Uterus (tissue), 2 donors: ENCODE measurements around the gene MAN2A2.

Experiments used
- POLR2A ChIP-seq, 2 donors: fragments of 450-650 bp; IDR thresholded peaks; one replicate each; pipeline ENCODE4 v1.6.1; 2016; ENCODE audit warnings: antibody characterized with exemption in 2 of 2, mild to moderate bottlenecking in 1 of 2, moderate library complexity in 1 of 2
- TF ChIP-seq, protein P1 (sequence below), 4 experiments: fragments of 200-600 bp in 2 of 4; fragments of 450-650 bp in 2 of 4; sonication (generic) in 2 of 4; IDR thresholded peaks; one replicate each; pipeline ENCODE4 v1.5.1; 2016 to 2019; ENCODE audit warnings: antibody characterized with exemption in 4 of 4, mild to moderate bottlenecking in 2 of 4, moderate library complexity in 1 of 4

DNA sequence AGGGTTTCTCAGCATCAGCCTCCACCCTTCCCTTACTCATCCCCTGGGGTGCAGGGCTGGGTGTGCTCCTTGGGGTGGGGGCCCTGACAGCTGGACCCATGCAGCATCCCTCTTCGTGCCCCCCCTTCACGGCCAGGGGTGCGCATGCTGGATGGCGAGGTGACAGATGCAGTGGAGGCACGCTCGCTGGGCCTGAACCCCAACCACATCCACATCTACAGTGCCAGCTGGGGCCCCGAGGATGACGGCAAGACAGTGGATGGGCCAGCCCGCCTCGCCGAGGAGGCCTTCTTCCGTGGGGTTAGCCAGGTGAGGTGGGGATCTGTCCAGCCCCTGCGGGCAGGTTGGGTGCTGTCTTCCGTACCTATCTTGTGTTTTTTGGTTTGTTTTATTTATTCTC lies 25.1 kb upstream of the MAN2A2 start:
- TF ChIP-seq POLR2A (IDR thresholded peaks at IDR 0.05) = no peak
- TF ChIP-seq, protein P1, sequence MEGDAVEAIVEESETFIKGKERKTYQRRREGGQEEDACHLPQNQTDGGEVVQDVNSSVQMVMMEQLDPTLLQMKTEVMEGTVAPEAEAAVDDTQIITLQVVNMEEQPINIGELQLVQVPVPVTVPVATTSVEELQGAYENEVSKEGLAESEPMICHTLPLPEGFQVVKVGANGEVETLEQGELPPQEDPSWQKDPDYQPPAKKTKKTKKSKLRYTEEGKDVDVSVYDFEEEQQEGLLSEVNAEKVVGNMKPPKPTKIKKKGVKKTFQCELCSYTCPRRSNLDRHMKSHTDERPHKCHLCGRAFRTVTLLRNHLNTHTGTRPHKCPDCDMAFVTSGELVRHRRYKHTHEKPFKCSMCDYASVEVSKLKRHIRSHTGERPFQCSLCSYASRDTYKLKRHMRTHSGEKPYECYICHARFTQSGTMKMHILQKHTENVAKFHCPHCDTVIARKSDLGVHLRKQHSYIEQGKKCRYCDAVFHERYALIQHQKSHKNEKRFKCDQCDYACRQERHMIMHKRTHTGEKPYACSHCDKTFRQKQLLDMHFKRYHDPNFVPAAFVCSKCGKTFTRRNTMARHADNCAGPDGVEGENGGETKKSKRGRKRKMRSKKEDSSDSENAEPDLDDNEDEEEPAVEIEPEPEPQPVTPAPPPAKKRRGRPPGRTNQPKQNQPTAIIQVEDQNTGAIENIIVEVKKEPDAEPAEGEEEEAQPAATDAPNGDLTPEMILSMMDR (IDR thresholded peaks at IDR 0.05) = no peak
